COR-L47 (cell line): ENCODE data around the gene CCDC86.

Experiments
- DNase-seq: peaks from one replicate; lab custom pipeline; 2025; lab: John Stamatoyannopoulos, UW

Gene CCDC86

DNA sequence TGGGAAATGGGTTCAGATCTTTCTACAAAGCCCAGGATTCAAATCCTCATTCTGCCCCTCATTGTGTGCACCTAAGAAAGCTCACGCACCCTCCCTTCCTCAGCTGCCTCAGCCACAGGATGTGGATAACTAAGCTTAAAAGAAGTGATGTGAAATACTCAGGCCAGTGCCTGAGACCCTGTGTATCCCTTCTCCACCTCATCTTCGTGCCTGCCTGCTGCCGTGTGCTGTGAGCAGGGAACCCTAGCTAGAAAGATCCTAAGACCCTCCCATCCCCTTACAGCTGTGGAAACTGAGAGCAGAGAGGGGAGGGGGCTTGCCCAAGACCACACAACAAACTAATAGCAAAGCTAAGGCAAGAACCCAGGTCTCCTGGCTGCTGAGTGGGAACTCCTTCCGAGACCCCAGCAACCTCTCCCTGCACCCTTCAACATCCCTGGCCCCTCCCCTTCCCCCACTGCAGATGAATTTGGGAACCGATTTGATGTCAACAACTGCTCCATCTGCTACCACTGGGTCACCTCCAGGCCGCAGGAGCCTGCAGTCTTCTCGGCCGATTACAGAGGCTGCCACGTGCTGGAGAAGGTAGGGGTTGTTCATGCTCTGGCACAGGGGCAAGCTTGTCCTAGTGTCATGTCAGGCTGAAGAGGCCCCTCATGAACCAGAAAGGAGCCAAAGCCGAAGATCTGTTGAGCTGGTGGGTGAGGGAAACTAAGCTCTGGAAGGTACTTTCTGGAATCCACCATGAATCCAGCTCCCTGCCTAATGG is 27.0 kb downstream of the CCDC86 start:
- no peak for DNase-seq

- no peak for DNase-seq
Observed at GRCh38 chr11:60869451-60869825, 27.5 kb downstream of the CCDC86 start.

- DNase-seq, result peak; percentile 80
Observed at GRCh38 chr11:60870276-60870675, 28.4 kb downstream of the CCDC86 start.

GRCh38 chr11:60870733-60871377 is 28.9 kb downstream of the CCDC86 start:
- DNase-seq, result no peak

DNA sequence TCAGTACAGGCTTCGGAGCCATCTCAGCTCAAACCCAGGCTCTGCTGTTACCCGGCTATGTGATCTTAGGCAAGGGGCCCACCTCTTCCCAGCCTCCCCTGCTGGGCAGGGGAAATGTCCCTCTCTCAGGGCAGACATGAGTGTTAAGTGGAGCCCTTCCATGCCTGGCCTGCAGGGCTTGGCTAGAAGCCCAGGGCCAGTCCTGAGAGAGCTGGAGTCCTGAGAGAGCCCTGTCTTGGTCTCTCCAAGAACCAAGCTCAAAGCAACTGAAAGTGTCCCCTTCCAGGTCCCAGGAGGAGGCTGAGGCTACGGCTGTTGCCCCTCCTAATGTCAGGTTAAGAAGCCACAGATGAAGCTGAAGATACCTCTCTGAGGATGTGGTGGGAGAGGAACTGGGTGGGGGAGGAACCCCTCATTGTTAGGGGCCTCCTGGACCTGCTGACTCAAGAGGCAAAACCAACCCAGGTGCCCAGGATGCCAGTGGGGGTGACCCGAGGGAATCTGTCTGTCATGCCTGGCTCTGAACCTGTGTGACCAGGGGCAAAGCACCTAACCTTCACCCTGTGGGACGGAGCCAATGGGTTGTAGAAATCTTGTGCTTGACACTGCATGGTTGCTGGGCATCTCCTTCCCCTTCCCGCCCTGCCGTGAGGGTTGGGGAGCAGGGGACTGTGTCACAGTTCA is 29.6 kb downstream of the CCDC86 start:
- DNase-seq, result no peak

DNA sequence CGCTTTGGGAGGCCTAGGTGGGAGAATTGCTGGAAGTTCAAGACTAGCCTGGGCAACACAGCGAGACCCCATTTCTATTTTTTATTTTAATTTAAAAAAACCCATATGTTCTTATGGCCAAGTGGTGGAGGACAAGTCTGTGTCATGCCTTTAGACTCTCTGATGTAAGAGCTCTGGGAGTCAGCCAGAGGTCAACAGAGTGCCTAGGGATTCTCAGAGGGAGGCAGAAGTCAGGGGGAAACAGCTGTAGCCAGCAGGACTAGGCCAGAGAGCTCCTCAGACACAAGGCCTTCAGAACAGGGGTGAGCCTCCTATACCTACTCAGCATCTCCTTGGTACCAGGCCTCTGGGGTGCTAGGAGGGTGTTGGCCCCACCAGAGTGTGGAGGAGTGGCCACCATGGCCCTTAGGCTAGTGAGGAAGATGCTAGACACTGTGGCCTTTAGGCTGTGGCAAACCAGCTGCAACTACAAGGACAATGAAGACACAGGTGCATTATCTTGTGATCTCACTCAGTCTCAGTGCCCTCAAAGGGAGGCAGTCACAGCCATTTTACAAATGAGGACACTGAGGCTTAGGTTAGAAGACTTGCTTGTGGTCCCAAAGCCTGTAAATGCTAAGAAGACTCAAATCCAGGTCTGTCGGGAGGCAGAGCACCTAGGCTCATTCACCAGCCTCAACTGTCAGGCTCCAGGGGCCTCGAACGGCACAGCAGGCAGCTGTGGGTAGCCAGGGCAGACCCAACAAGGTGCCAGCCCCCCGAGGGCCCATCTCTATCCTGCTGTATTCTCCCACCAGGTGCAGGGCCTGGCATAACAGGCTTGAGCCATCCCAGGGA is 30.4 kb downstream of the CCDC86 start:
- no peak for DNase-seq

DNA sequence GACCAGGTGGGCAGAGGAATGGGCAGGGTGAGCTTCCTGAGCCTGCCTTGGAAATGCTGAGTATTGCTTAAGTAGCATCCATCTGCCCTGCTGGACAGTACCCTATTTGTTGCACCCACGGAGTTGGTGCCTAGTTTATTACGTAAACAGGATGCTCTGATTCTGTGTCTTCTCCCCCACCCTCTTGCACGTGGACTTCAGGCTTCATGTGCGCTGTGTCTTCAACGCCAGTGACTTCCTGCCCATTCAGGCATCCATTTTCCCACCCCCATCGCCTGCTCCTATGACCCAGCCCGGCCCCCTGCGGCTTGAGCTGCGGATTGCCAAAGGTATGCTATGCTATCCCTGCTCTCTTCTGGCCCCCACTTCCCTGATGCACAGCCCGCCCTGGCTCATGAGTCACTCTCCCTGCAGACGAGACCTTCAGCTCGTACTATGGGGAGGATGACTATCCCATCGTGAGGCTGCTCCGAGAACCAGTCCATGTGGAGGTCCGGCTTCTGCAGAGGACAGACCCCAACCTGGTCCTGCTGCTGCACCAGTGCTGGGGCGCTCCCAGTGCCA is 31.1 kb downstream of the CCDC86 start:
- DNase-seq, result no peak

- DNase-seq, result no peak
Observed at GRCh38 chr11:60873533-60873932, 31.6 kb downstream of the CCDC86 start.

GRCh38 chr11:60874421-60875365 is 32.8 kb downstream of the CCDC86 start:
- DNase-seq, result no peak

DNA sequence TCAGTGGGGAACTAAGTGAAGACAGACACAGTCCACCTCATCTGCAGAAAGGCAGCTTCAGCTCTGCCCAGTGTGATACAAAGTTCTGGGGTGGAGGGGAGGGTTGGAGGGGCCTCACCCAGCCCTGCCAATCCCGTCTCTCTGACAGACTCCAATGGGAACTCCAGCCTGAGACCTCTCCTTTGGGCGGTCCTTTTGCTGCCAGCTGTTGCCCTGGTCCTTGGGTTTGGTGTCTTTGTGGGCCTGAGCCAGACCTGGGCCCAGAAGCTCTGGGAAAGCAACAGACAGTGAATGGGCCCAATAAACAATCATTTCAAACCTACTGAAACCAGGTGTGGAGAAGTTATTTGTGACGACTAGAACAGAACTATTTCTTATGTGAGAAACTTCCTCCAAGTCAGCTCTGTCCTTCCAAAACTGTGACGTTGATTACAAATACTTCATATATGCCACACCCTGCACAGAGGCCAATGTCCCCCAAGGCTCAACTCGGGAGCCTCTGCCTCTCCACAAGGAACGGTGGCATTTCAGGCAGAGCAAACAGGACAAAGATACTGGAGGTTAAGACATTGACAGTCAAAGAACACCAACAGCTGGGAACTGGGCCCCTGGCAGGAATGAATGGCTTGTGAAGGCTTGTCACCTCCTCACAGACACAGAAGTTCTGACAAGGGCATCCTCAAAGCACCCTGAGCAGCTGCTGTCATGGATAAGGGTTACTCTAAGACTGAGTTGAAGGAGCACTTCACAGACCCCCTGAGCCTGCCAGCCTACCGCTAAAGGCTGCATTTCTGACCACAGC is 33.7 kb downstream of the CCDC86 start:
- no peak for DNase-seq

- DNase-seq, result no peak
Observed at GRCh38 chr11:60876168-60876485, 34.2 kb downstream of the CCDC86 start.

DNA sequence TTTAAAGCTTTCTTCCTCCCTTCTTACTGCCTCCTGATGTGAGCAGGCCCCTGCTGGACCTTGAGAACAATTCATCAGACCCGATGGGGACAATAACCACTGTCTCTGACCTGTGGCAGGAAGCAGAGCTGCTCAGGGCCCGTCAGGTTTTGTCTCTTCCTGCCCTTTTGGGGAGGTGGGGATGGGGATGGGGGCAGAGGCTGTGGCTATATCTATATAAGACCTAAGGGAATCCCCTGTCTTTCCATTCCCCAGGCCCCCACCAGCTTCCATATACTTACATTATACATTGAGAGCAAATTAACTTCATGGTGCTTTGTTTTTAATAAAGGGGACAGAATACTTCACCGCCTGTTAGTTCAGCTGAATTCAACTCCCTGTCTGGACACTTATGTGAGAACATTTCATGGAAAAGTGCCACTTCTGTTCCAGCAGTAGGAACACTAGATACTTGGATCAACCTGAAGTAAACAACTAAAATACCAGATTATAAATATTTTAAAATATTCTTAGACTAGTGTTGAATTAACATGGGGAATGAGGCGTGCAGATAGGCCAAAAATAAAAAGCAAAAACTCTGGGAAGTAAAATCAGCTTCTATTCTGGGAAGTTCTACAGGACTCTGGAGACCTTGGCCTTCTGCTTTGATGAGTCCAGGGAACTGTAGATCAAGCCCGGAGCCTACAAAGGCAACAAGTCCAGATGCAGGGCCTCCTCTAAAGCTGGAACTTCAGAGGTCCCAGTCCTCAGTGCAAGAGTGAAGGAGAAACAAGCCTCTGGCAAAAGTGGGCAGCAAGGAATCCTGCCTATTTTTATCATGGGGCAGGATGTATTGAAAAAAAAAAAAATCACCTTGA is 36.6 kb downstream of the CCDC86 start:
- DNase-seq, result no peak

DNA sequence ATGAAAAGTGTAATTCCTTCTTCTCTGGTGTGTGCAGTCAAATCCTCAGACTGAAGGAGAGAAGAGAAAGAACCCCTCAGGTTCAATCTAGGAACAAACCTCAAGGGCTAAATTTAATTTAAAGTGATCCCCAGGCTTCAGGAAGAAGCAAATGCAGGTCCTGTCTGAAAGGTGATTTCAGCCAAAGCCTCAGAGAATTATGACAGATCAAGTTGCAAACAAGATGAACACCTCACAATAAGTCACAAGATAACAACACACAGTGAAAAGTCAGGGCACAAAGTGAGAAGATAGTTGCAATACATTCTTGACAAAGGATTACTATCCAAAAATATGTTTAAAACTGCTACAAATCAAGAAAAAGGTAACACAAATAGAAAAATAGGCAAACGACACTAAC is 37.2 kb downstream of the CCDC86 start:
- no peak for DNase-seq

DNA sequence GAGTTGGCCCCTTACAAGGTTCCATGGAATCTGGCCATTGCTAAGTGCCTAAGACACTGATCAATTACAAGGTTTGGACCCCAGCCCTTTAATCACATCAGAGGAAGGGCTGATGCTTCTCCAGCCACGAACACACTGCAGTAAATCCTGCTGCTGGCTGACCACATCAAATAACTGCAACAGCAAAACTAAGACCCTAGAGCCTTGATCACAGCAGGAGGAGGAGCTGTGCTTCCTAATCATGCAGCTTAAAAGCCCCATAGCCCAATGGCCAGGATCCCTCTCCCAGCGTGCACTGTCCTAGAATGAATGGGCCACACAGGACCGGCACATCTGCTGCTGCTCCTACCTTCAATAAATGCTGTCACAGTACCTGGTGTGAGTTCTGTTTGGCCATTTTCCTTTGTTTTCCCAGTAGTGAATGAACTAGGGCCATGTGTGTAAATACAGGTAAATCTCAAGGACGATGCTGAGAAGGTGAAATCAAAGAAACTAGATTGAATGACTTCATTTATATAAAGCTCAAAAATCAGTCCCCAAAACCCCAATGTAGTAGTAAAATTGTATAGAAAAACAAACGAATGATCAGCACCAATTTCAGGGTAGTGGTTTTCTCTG is 38.2 kb downstream of the CCDC86 start:
- no peak for DNase-seq

GRCh38 chr11:60880643-60881282 is 38.9 kb downstream of the CCDC86 start:
- DNase-seq, result no peak

- peak; percentile 52 for DNase-seq
Observed at GRCh38 chr11:60887556-60887955, 45.6 kb downstream of the CCDC86 start.

GRCh38 chr11:60889869-60890311 is 48.0 kb downstream of the CCDC86 start:
- no peak for DNase-seq

GRCh38 chr11:60890696-60891095 is 48.8 kb downstream of the CCDC86 start:
- DNase-seq, result no peak
